Panc1 (cell line): Measurements from ENCODE around the gene CNDP1. TPM values are rescaled to one million over a fixed set of nuclear protein-coding genes. Genes with fewer than 3 reads are reported as not detected.

Experiments used
- ATAC-seq: fragments of 200-7000 bp; cut with Tn5 transposase; 2 replicates; pipeline ENCODE4 v1.9.1; 2020; ENCODE audit warnings: mild to moderate bottlenecking, moderate library complexity
- BruUV-seq: library from RNA; stranded (reverse); fragments of 400-500 nt; replicated peaks from 2 replicates; lab custom pipeline; 2021; lab: Mats Ljungman, UMichigan
- CTCF ChIA-PET: fragments of 300-600 bp; sonication (Branson Sonifier 250); formaldehyde crosslinking; loops from one replicate; lab custom pipeline; 2022; ENCODE audit warnings: antibody characterized with exemption; lab: Charles Lee
- POLR2A ChIA-PET: fragments of 300-600 bp; sonication (Branson Sonifier 250); formaldehyde crosslinking; loops from one replicate; lab custom pipeline; 2022; ENCODE audit warnings: antibody characterized with exemption; lab: Charles Lee
- DNase-seq: peaks from one replicate; pipeline ENCODE4 v3.0.0-alpha.2; 2010; ENCODE audit warnings: low read depth, low spot score
- H3K27ac ChIP-seq: 2 replicates; pipeline ENCODE4 v1.5.1; 2011; ENCODE audit warnings: mild to moderate bottlenecking, low read length, inconsistent platforms
- H3K27me3 ChIP-seq: fragments of 200-500 bp; sonication (Bioruptor generic); 2 replicates; pipeline ENCODE4 v1.6.0; 2014; ENCODE audit warnings: low read length, inconsistent platforms; ENCODE audit not compliant: control insufficient read depth, insufficient read depth
- H3K36me3 ChIP-seq: fragments of 200-500 bp; sonication (Bioruptor generic); 2 replicates; pipeline ENCODE4 v1.5.1; 2014; ENCODE audit warnings: inconsistent platforms, mild to moderate bottlenecking, low read length, moderate library complexity; ENCODE audit not compliant: control insufficient read depth, insufficient read depth
- H3K4me1 ChIP-seq: 2 replicates; pipeline ENCODE4 v1.5.1; 2011; ENCODE audit warnings: inconsistent platforms, mild to moderate bottlenecking, low read length, moderate library complexity; ENCODE audit not compliant: control insufficient read depth, insufficient read depth
- H3K4me3 ChIP-seq, 2 experiments: 2 replicates each; pipeline ENCODE4 v1.5.1; 2011 to 2012; ENCODE audit warnings: low read depth in 2 of 2, low read length in 2 of 2, mild to moderate bottlenecking in 2 of 2, inconsistent platforms in 1 of 2, moderate library complexity in 1 of 2
- H3K9me3 ChIP-seq: fragments of 200-500 bp; sonication (Bioruptor generic); 2 replicates; pipeline ENCODE4 v1.5.1; 2014; ENCODE audit warnings: low read depth, mild to moderate bottlenecking, inconsistent platforms, low read length, moderate library complexity; ENCODE audit not compliant: control insufficient read depth, insufficient read depth
- POLR2AphosphoS5 ChIP-seq: IDR thresholded peaks from 2 replicates; pipeline ENCODE4 v1.6.1; 2012; ENCODE audit warnings: mild to moderate bottlenecking, low read depth, low read length, moderate library complexity
- REST ChIP-seq, 2 experiments: IDR thresholded peaks; 2 replicates each; pipeline ENCODE4 v1.6.1; 2011 to 2012; ENCODE audit warnings: low read depth in 2 of 2, control low read depth in 1 of 2, low read length in 1 of 2, mild to moderate bottlenecking in 1 of 2, moderate library complexity in 1 of 2; ENCODE audit not compliant: insufficient read depth in 1 of 2
- SIN3A ChIP-seq: IDR thresholded peaks from 2 replicates; pipeline ENCODE4 v1.6.1; 2012; ENCODE audit warnings: low read depth, mild to moderate bottlenecking, low read length, moderate library complexity, borderline replicate concordance; ENCODE audit not compliant: insufficient read depth
- TCF7L2 ChIP-seq: IDR thresholded peaks from 2 replicates; pipeline ENCODE4 v1.6.1; 2011; ENCODE audit warnings: mild to moderate bottlenecking, low read depth, low read length, inconsistent platforms
- in situ Hi-C: cut with HindIII; loops from 2 replicates; pipeline ENCODE4 v1.10.0; 2016; ENCODE audit warnings: low sequenced_read_pairs, low pct_unique_long_range_greater_than_20kb
- intact Hi-C: fragments of 100-400 bp; cut with micrococcal nuclease; formaldehyde crosslinking; loops from one replicate; pipeline ENCODE4 v1.10.0; 2022; ENCODE audit not compliant: unreplicated experiment
- total RNA-seq: library from RNA; stranded (reverse); gene quantifications from one replicate; pipeline ENCODE4 v1.2.1, GENCODE V29; 2021; ENCODE audit not compliant: unreplicated experiment
- TF ChIP-seq, protein P1 (sequence below): fragments of 450-650 bp; IDR thresholded peaks from 2 replicates; pipeline ENCODE4 v1.5.1; 2017; ENCODE audit warnings: mild to moderate bottlenecking

CNDP1 gene
- total RNA-seq, 1 experiment from 2014 or later = not detected

GRCh38 chr18:74590671-74591070, 56.4 kb downstream of the CNDP1 start:
- in situ Hi-C loops (no loop called here), intact Hi-C loops (no loop called here)
- no TSS peak for BruUV-seq
- no peaks in the 10 kb centered on the region for H3K36me3 ChIP-seq
- no peak overlapping the region for H3K27ac ChIP-seq
- TF ChIP-seq, protein P1, sequence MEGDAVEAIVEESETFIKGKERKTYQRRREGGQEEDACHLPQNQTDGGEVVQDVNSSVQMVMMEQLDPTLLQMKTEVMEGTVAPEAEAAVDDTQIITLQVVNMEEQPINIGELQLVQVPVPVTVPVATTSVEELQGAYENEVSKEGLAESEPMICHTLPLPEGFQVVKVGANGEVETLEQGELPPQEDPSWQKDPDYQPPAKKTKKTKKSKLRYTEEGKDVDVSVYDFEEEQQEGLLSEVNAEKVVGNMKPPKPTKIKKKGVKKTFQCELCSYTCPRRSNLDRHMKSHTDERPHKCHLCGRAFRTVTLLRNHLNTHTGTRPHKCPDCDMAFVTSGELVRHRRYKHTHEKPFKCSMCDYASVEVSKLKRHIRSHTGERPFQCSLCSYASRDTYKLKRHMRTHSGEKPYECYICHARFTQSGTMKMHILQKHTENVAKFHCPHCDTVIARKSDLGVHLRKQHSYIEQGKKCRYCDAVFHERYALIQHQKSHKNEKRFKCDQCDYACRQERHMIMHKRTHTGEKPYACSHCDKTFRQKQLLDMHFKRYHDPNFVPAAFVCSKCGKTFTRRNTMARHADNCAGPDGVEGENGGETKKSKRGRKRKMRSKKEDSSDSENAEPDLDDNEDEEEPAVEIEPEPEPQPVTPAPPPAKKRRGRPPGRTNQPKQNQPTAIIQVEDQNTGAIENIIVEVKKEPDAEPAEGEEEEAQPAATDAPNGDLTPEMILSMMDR = no peak
- TF ChIP-seq SIN3A = no peak
- no peak for TF ChIP-seq TCF7L2
- no peak for TF ChIP-seq POLR2AphosphoS5
- no peak for TF ChIP-seq REST (IDR thresholded peaks at IDR 0.05; ENCODE audit: insufficient read depth in 1 of 2, low read depth in 2 of 2, low read length in 1 of 2)
- H3K27me3 ChIP-seq = peaks cover 19% of the 10 kb centered on the region; the same call in 1 of the 2 replicates
- H3K4me3 ChIP-seq = no peak overlapping the region
- no peaks in the 10 kb centered on the region for H3K9me3 ChIP-seq
- POLR2A ChIA-PET = interaction anchor here (0.6 kb wide), 1 partner anchor 12 kb away, joined by 3 read pairs; no protein-coding TSS in a partner anchor
- CTCF ChIA-PET = interaction anchor here (0.6 kb wide), 1 partner anchor 876 kb away, joined by 3 read pairs; no protein-coding TSS in a partner anchor
- H3K4me1 ChIP-seq = peaks cover 6% of the 10 kb centered on the region
- ATAC-seq (no peak), DNase-seq (no peak)

DNA sequence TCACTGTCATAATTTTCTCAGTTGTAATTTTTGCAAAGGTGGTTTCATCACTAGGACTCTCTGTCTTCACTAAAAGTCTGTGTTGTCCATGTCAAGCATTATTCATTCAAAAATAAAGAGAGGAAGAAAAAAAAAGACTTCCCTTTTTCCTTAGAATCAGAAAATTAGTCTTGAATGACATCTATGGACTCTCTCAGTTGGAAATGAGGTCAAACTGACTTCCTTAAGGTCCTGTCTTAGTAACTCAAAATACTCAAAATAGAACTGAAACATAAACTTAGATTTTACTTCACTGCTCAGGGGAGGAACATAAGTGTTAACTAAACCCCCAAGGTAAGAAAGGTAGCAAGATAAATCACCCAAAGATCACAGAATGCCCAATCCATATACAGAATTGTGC, 61.1 kb downstream of the CNDP1 start:
- BruUV-seq = no TSS peak
- no peak overlapping the region for H3K4me3 ChIP-seq
- intact Hi-C loops = no loop called here

More for the DNA sequence above, 61.1 kb downstream of the CNDP1 start:
- ATAC-seq (no peak), DNase-seq (no peak)
- Histone ChIP-seq H3K4me1 (peaks cover 11% of the 10 kb centered on the region), H3K9me3 (no peaks in the 10 kb centered on the region), H3K27ac (no peak overlapping the region), H3K27me3 (peaks cover 4% of the 10 kb centered on the region; the same call in 1 of the 2 replicates), H3K36me3 (no peaks in the 10 kb centered on the region; the same call in 1 of the 2 replicates)
- ChIA-PET POLR2A (no interaction called here), CTCF (no interaction called here)
- TF ChIP-seq SIN3A (no peak), TCF7L2 (no peak), POLR2AphosphoS5 (no peak), REST (IDR thresholded peaks at IDR 0.05; ENCODE audit: insufficient read depth in 1 of 2, low read depth in 2 of 2, low read length in 1 of 2) (no peak)
- TF ChIP-seq, protein P1 = no peak
- in situ Hi-C loops = no loop called here
